ENCODE results near the gene ZNF521.
A peak's percentile ranks its signal among the peaks of the same experiment; 100 is the strongest.

ZNF521 gene

GRCh38 chr18:25349131-25349925 is 2.6 kb downstream of the ZNF521 start:
- Mint-ChIP-seq H3K9me3 (no peaks in the 10 kb centered on the region), H3K27me3 (peaks cover 59% of the 10 kb centered on the region), H3K36me3 (peaks cover 4% of the 10 kb centered on the region), H3K4me1 (peaks cover 14% of the 10 kb centered on the region), H3K4me3 (peak overlapping the region; percentile 53), H3K27ac (no peak overlapping the region)
- no peak for DNase-seq
- CTCF ChIA-PET = no interaction called here

GRCh38 chr18:25348386-25349130 is 3.4 kb downstream of the ZNF521 start:
- CTCF ChIA-PET = no interaction called here
- Mint-ChIP-seq H3K4me3 (no peak overlapping the region), H3K4me1 (peaks cover 14% of the 10 kb centered on the region), H3K36me3 (peaks cover 4% of the 10 kb centered on the region), H3K27ac (no peak overlapping the region), H3K9me3 (no peaks in the 10 kb centered on the region), H3K27me3 (peaks cover 59% of the 10 kb centered on the region)
- no peak for DNase-seq

GRCh38 chr18:25346561-25346960 is 5.4 kb downstream of the ZNF521 start:
- DNase-seq = no peak
- Mint-ChIP-seq H3K4me1 (peaks cover 14% of the 10 kb centered on the region), H3K9me3 (no peaks in the 10 kb centered on the region), H3K36me3 (peaks cover 4% of the 10 kb centered on the region), H3K4me3 (no peak overlapping the region), H3K27ac (no peak overlapping the region), H3K27me3 (peaks cover 42% of the 10 kb centered on the region)
- CTCF ChIA-PET = no interaction called here

GRCh38 chr18:25345081-25345866 is 6.7 kb downstream of the ZNF521 start:
- H3K27ac Mint-ChIP-seq = no peak overlapping the region
- CTCF ChIA-PET = no interaction called here

GRCh38 chr18:25341831-25342230 is 10.1 kb downstream of the ZNF521 start:
- Mint-ChIP-seq H3K4me3 (no peak overlapping the region), H3K36me3 (no peaks in the 10 kb centered on the region), H3K27me3 (no peaks in the 10 kb centered on the region), H3K4me1 (no peaks in the 10 kb centered on the region), H3K9me3 (no peaks in the 10 kb centered on the region), H3K27ac (no peak overlapping the region)
- CTCF ChIA-PET = interaction anchor here (0.6 kb wide), 1 partner anchor 1045 kb away, joined by 3 read pairs; no protein-coding TSS in a partner anchor
- DNase-seq = no peak

More at GRCh38 chr18:25345081-25345866, 6.7 kb downstream of the ZNF521 start:
- H3K9me3 Mint-ChIP-seq = no peaks in the 10 kb centered on the region
- H3K4me1 Mint-ChIP-seq = peaks cover 5% of the 10 kb centered on the region
- DNase-seq = no peak
- peaks cover 29% of the 10 kb centered on the region for H3K27me3 Mint-ChIP-seq
- no peak overlapping the region for H3K4me3 Mint-ChIP-seq
- no peaks in the 10 kb centered on the region for H3K36me3 Mint-ChIP-seq

- CTCF ChIA-PET = no interaction called here
- Mint-ChIP-seq H3K9me3 (no peaks in the 10 kb centered on the region), H3K27ac (no peak overlapping the region), H3K4me3 (no peak overlapping the region), H3K4me1 (no peaks in the 10 kb centered on the region), H3K36me3 (no peaks in the 10 kb centered on the region), H3K27me3 (no peaks in the 10 kb centered on the region)
- DNase-seq = no peak
These were observed 11.2 kb downstream of the ZNF521 start for GRCh38 chr18:25340762-25341161.

GRCh38 chr18:25335676-25336075 is 16.3 kb downstream of the ZNF521 start:
- Mint-ChIP-seq H3K27me3 (no peaks in the 10 kb centered on the region), H3K4me1 (no peaks in the 10 kb centered on the region), H3K9me3 (no peaks in the 10 kb centered on the region), H3K27ac (no peak overlapping the region), H3K4me3 (no peak overlapping the region), H3K36me3 (no peaks in the 10 kb centered on the region)
- no peak for DNase-seq
- CTCF ChIA-PET = no interaction called here

GRCh38 chr18:25335062-25335461 is 16.9 kb downstream of the ZNF521 start:
- CTCF ChIA-PET = no interaction called here
- Mint-ChIP-seq H3K9me3 (no peaks in the 10 kb centered on the region), H3K4me3 (no peak overlapping the region), H3K27ac (no peak overlapping the region), H3K27me3 (no peaks in the 10 kb centered on the region), H3K4me1 (no peaks in the 10 kb centered on the region), H3K36me3 (no peaks in the 10 kb centered on the region)
- no peak for DNase-seq

GRCh38 chr18:25334588-25334987 is 17.4 kb downstream of the ZNF521 start:
- H3K4me3 Mint-ChIP-seq = no peak overlapping the region
- no peak overlapping the region for H3K27ac Mint-ChIP-seq
- no peaks in the 10 kb centered on the region for H3K27me3 Mint-ChIP-seq
- no peak for DNase-seq
- H3K36me3 Mint-ChIP-seq = no peaks in the 10 kb centered on the region
- CTCF ChIA-PET = no interaction called here
- H3K4me1 Mint-ChIP-seq = no peaks in the 10 kb centered on the region
- no peaks in the 10 kb centered on the region for H3K9me3 Mint-ChIP-seq

- DNase-seq = no peak
- H3K4me3 Mint-ChIP-seq = no peak overlapping the region
- H3K4me1 Mint-ChIP-seq = no peaks in the 10 kb centered on the region
- CTCF ChIA-PET = no interaction called here
- H3K27me3 Mint-ChIP-seq = no peaks in the 10 kb centered on the region
- H3K36me3 Mint-ChIP-seq = no peaks in the 10 kb centered on the region
- no peaks in the 10 kb centered on the region for H3K9me3 Mint-ChIP-seq
- no peak overlapping the region for H3K27ac Mint-ChIP-seq
These were observed 20.0 kb downstream of the ZNF521 start for GRCh38 chr18:25332002-25332401.

- H3K9me3 Mint-ChIP-seq = no peaks in the 10 kb centered on the region
- no peak for DNase-seq
- no peaks in the 10 kb centered on the region for H3K4me1 Mint-ChIP-seq
- no peaks in the 10 kb centered on the region for H3K36me3 Mint-ChIP-seq
- H3K4me3 Mint-ChIP-seq = no peak overlapping the region
- no peak overlapping the region for H3K27ac Mint-ChIP-seq
- CTCF ChIA-PET = no interaction called here
- H3K27me3 Mint-ChIP-seq = no peaks in the 10 kb centered on the region
These were observed 22.2 kb downstream of the ZNF521 start for GRCh38 chr18:25329783-25330182.

GRCh38 chr18:25327584-25327983 is 24.4 kb downstream of the ZNF521 start:
- H3K4me3 Mint-ChIP-seq = no peak overlapping the region
- H3K27me3 Mint-ChIP-seq = no peaks in the 10 kb centered on the region
- CTCF ChIA-PET = no interaction called here
- H3K9me3 Mint-ChIP-seq = no peaks in the 10 kb centered on the region
- no peak overlapping the region for H3K27ac Mint-ChIP-seq
- H3K36me3 Mint-ChIP-seq = no peaks in the 10 kb centered on the region
- no peaks in the 10 kb centered on the region for H3K4me1 Mint-ChIP-seq
- no peak for DNase-seq

- Mint-ChIP-seq H3K4me3 (no peak overlapping the region), H3K27me3 (no peaks in the 10 kb centered on the region), H3K27ac (no peak overlapping the region), H3K9me3 (no peaks in the 10 kb centered on the region), H3K4me1 (no peaks in the 10 kb centered on the region), H3K36me3 (no peaks in the 10 kb centered on the region)
- CTCF ChIA-PET = no interaction called here
- no peak for DNase-seq
These were observed 25.5 kb downstream of the ZNF521 start for GRCh38 chr18:25326361-25326952.

- Mint-ChIP-seq H3K9me3 (no peaks in the 10 kb centered on the region), H3K4me3 (no peak overlapping the region), H3K27ac (no peak overlapping the region), H3K4me1 (no peaks in the 10 kb centered on the region), H3K27me3 (no peaks in the 10 kb centered on the region), H3K36me3 (no peaks in the 10 kb centered on the region)
- CTCF ChIA-PET = no interaction called here
- no peak for DNase-seq
These were observed 29.2 kb downstream of the ZNF521 start for GRCh38 chr18:25322806-25323205.

Data from activated naive CD4-positive, alpha-beta T cell treated with anti-CD3 and anti-CD28 coated beads, Interleukin-2, amount 10 ng/mL, durations not matched to agents 7 days and 5 days (primary cell).